K562 (cell line): Measurements from ENCODE around the gene GET3. TPM values are rescaled to one million over a fixed set of nuclear protein-coding genes. Genes with fewer than 3 reads are reported as not detected.

ENCODE experiments used
- CCAR2 ChIP-seq: fragments of 200-400 bp; formaldehyde crosslinking; IDR thresholded peaks from 2 replicates; pipeline ENCODE4 v1.6.1; 2017; ENCODE audit warnings: mild to moderate bottlenecking, low read depth, low read length
- MAFG ChIP-seq: fragments of 450-650 bp; conservative IDR thresholded peaks from 2 replicates; pipeline ENCODE4 v1.6.1; 2016; ENCODE audit warnings: missing genetic modification characterization, missing compliant biosample characterization
- MAX ChIP-seq: sonication (generic); formaldehyde crosslinking; IDR thresholded peaks from 2 replicates; pipeline ENCODE4 v1.9.0; 2022; ENCODE audit warnings: mild to moderate bottlenecking, missing genetic modification reagents
- MCM2 ChIP-seq: fragments of 450-650 bp; IDR thresholded peaks from 2 replicates; pipeline ENCODE4 v1.6.1; 2017; ENCODE audit warnings: low read depth, mild to moderate bottlenecking
- NCOA2 ChIP-seq, 2 experiments: fragments of 450-650 bp; IDR thresholded peaks; 2 replicates each; pipeline ENCODE4 v1.6.1; 2018; ENCODE audit warnings: mild to moderate bottlenecking in 2 of 2, moderate library complexity in 1 of 2; ENCODE audit not compliant: partially characterized antibody in 2 of 2
- PATZ1 ChIP-seq: fragments of 250-450 bp; sonication (Bioruptor Pico); IDR thresholded peaks from 2 replicates; pipeline ENCODE4 v1.5.0; 2020; ENCODE audit warnings: mild to moderate bottlenecking, borderline replicate concordance
- SAFB ChIP-seq: fragments of 200-400 bp; formaldehyde crosslinking; IDR thresholded peaks from 2 replicates; pipeline ENCODE4 v1.6.1; 2017; ENCODE audit warnings: low read depth, low read length, borderline replicate concordance
- SMAD4 ChIP-seq: fragments of 250-450 bp; sonication (Bioruptor Pico); conservative IDR thresholded peaks from 2 replicates; pipeline ENCODE4 v1.8.0; 2021; ENCODE audit warnings: inconsistent platforms, mild to moderate bottlenecking, moderate library complexity
- SNIP1 ChIP-seq: fragments of 450-650 bp; IDR thresholded peaks from 2 replicates; pipeline ENCODE4 v1.7.1; 2017; ENCODE audit warnings: low read depth, mild to moderate bottlenecking
- YY1 ChIP-seq, 3 experiments: IDR thresholded peaks; 2 replicates each; pipeline ENCODE4 v1.6.1; 2011; ENCODE audit warnings: low read length in 2 of 3, mild to moderate bottlenecking in 2 of 3, moderate library complexity in 2 of 3, borderline replicate concordance in 1 of 3, control low read depth in 1 of 3, low read depth in 1 of 3; ENCODE audit not compliant: insufficient read depth in 3 of 3, insufficient replicate concordance in 2 of 3, control insufficient read depth in 1 of 3, insufficient read length in 1 of 3; ENCODE audit errors: extremely low read depth in 1 of 3
- ZBTB49 ChIP-seq: sonication (generic); formaldehyde crosslinking; IDR thresholded peaks from 2 replicates; pipeline ENCODE4 v1.8.0; 2022; ENCODE audit warnings: missing genetic modification reagents, mild to moderate bottlenecking, borderline replicate concordance
- ZNF24 ChIP-seq: fragments of 450-650 bp; IDR thresholded peaks from 2 replicates; pipeline ENCODE4 v1.6.1; 2016
- ZNF263 ChIP-seq: sonication (generic); formaldehyde crosslinking; IDR thresholded peaks from 2 replicates; pipeline ENCODE4 v1.8.0; 2022; ENCODE audit warnings: mild to moderate bottlenecking, missing genetic modification reagents, borderline replicate concordance
- ZNF518B ChIP-seq: fragments of 250-450 bp; sonication (Bioruptor Pico); IDR thresholded peaks from 2 replicates; pipeline ENCODE4 v1.5.0; 2021; ENCODE audit warnings: mild to moderate bottlenecking, moderate library complexity
- ZNF696 ChIP-seq: fragments of 250-450 bp; sonication (Bioruptor Pico); conservative IDR thresholded peaks from 2 replicates; pipeline ENCODE4 v1.4.0; 2020; ENCODE audit warnings: mild to moderate bottlenecking, moderate library complexity
- ZNF699 ChIP-seq: fragments of 250-450 bp; sonication (Bioruptor Pico); IDR thresholded peaks from 2 replicates; pipeline ENCODE4 v1.8.0; 2021; ENCODE audit warnings: mild to moderate bottlenecking, moderate library complexity; ENCODE audit not compliant: insufficient replicate concordance
- polyA plus RNA-seq, 8 experiments: library from polyadenylated mRNA; depleted of rRNA in 4 of 8; stranded (reverse) in 5 of 8; unstranded in 3 of 8; fragments of >200 nt; fragmentation: Nextera tagmentation in 2 of 8; fragmentation: Illumina TruSeq in 1 of 8; extraction: Ambion mirVana in 2 of 8; extraction: Trizol in 1 of 8; gene quantifications; 2 replicates each; pipeline versions ENCODE4 v1.2.1 to v1.2.3, GENCODE V29; 2011 to 2014; ENCODE audit warnings: inconsistent platforms in 1 of 8, missing spikeins in 1 of 8
- total RNA-seq, 7 experiments: library from RNA; depleted of rRNA in 6 of 7; stranded (reverse); fragments of >200 nt in 6 of 7; fragmentation: Illumina TruSeq in 2 of 7; extraction: Trizol in 2 of 7; gene quantifications; 2 replicates each; pipeline versions ENCODE4 v1.2.1 to v1.2.3, GENCODE V29; 2011 to 2021; ENCODE audit warnings: low replicate concordance in 1 of 7

GET3 gene
- total and polyA plus RNA-seq, 9 of the 15 experiments (the other 6 are each of a cell fraction or from before 2014, with no cell fraction given): 8.3 to 83.5 (median 51.8) TPM

- TF ChIP-seq ZNF518B (CRISPR knock-in tag): no peak
- no peak for TF ChIP-seq CCAR2
- no peak for TF ChIP-seq ZNF699 (CRISPR knock-in tag)
- TF ChIP-seq MAFG: peak; percentile 49
- TF ChIP-seq MAX (CRISPR knock-in tag): peak; percentile 86
- no peak for TF ChIP-seq NCOA2 (IDR thresholded peaks at IDR 0.05; ENCODE audit: partially characterized antibody in 2 of 2)
- peak; percentile 83; the same call in 1 of the 2 replicates for TF ChIP-seq ZNF263 (CRISPR knock-in tag)
- no peak for TF ChIP-seq ZBTB49 (CRISPR knock-in tag)
- peak; percentile 92 for TF ChIP-seq SNIP1
- TF ChIP-seq ZNF24: no peak
- TF ChIP-seq YY1 (IDR thresholded peaks at IDR 0.05; ENCODE audit: borderline replicate concordance in 1 of 3, control insufficient read depth in 1 of 3, extremely low read depth in 1 of 3, insufficient read depth in 3 of 3, insufficient read length in 1 of 3, insufficient replicate concordance in 2 of 3, low read depth in 1 of 3, low read length in 2 of 3): peak in 1 of 3 experiments; percentile 48
- TF ChIP-seq MCM2: no peak
- TF ChIP-seq SMAD4 (CRISPR knock-in tag): peak; percentile 80
- no peak for TF ChIP-seq PATZ1 (CRISPR knock-in tag)
- TF ChIP-seq SAFB: no peak
- no peak for TF ChIP-seq ZNF696 (CRISPR knock-in tag)
Measured at GRCh38 chr19:12722566-12723380, 14.5 kb upstream of the GET3 start (continued).
